ENCODE results near the gene CFAP99. TPM values are rescaled to one million over a fixed set of nuclear protein-coding genes. Genes with fewer than 3 reads are reported as not detected.

The CFAP99 gene
- total and polyA plus RNA-seq, 9 of the 15 experiments (the other 6 are each of a cell fraction or from before 2014, with no cell fraction given), result 0.07 to 0.18 (median 0.09) TPM; not detected in 6

DNA sequence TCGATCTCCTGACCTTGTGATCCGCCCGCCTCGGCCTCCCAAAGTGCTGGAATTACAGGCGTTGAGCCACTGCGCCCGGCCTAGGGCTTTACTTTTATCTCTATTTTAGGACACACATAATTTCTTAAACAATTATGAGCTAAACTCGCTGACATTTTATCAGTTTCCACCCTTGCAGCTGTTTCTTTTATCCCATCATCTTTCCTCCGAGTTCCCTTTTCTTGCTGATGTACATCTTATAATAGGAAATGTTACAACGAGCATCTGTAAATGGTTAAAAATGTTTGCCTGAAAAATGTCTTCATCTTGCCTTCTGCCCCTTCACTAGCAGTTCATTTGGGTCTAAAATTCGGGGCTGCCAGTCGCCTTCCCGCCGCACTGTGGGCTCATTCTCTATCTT lies 41.5 kb upstream of the CFAP99 start:
- H3K4me2 ChIP-seq (ENCODE audit: insufficient read depth, low read length), result peak overlapping the region; percentile 2; the same call in 1 of the 2 replicates
- ATAC-seq (no peak), FAIRE-seq (peak; percentile 29), DNase-seq (ENCODE audit: extremely low read depth in 1 of 4, low spot score in 3 of 4) (no peak)
- H3K27ac ChIP-seq (ENCODE audit: extremely low read depth, low read depth, low read length), result peak overlapping the region; percentile 6; the same call in 1 of the 3 replicates
- H3K79me2 ChIP-seq (ENCODE audit: control insufficient read depth, insufficient read depth, low read length), result peaks cover 23% of the 10 kb centered on the region
- intact Hi-C loops (cut with micrococcal nuclease), result no loop called here
- no peak overlapping the region for H3K4me3 ChIP-seq
- WGBS (ENCODE audit: insufficient coverage, low coverage, missing lambda C conversion rate), result 31% methylated on average over 14 of the region's 14 CpGs
- H3K4me1 ChIP-seq (replicated peaks in 1 of 2; ENCODE audit: control insufficient read depth in 2 of 2, insufficient read depth in 2 of 2, low read length in 2 of 2), result peaks cover 18 to 29% of the 10 kb centered on the region in 2 experiments
- BruUV-seq (replicated peaks), result no TSS peak
- in situ Hi-C loops (cut with MboI), result no loop called here
- peaks cover 2% of the 10 kb centered on the region for H3K9me1 ChIP-seq (ENCODE audit: control insufficient read depth, insufficient read depth, low read length)
- H3K27me3 ChIP-seq (ENCODE audit: control insufficient read depth in 2 of 2, insufficient read depth in 2 of 2, low read length in 2 of 2), result no peaks in the 10 kb centered on the region
- ChIA-PET POLR2A (interaction anchor here (0.8 to 1.3 kb wide), 3 partner anchors 11 to 20 kb away, joined by 3 read pairs; no protein-coding TSS in a partner anchor), CTCF (ENCODE audit: low intra/inter-chr PET ratio) (no interaction called here)
- no peak overlapping the region for H3K9ac ChIP-seq (ENCODE audit: insufficient read depth in 1 of 2, low read depth in 2 of 2, low read length in 2 of 2)
- peaks cover 8% of the 10 kb centered on the region; the same call in 2 of the 3 replicates for H3K36me3 ChIP-seq (ENCODE audit: control insufficient read depth, insufficient read depth, low read length)
- no peak overlapping the region for H2AFZ ChIP-seq (ENCODE audit: low read depth, low read length)
- peaks cover 5% of the 10 kb centered on the region for H3K9me3 ChIP-seq (replicated peaks; ENCODE audit: control insufficient read depth, insufficient read depth, low read depth, low read length)
- no peaks in the 10 kb centered on the region for H4K20me1 ChIP-seq (replicated peaks; ENCODE audit: control insufficient read depth, insufficient read depth, low read length)
- TF ChIP-seq DPF2 (IDR thresholded peaks at IDR 0.05) (peak; percentile 47; the same call in 1 of the 2 replicates), E2F5 (CRISPR knock-in tag; IDR thresholded peaks at IDR 0.05) (no peak), TEAD4 (IDR thresholded peaks at IDR 0.05; ENCODE audit: low read length) (peak; percentile 60; the same call in 1 of the 2 replicates), TEAD4 (CRISPR knock-in tag; IDR thresholded peaks at IDR 0.05; ENCODE audit: borderline replicate concordance) (no peak), PHF20 (IDR thresholded peaks at IDR 0.05; ENCODE audit: partially characterized antibody) (no peak), POLR3A (IDR thresholded peaks at IDR 0.05; ENCODE audit: borderline replicate concordance, extremely low read depth, insufficient read depth, insufficient read length) (no peak), HNRNPK (IDR thresholded peaks at IDR 0.05; ENCODE audit: low read depth, low read length, poor library complexity, severe bottlenecking) (no peak), EP300 (IDR thresholded peaks at IDR 0.05; ENCODE audit: low read length) (0 out of 2 replicates have a peak, but pooled peaks have one; percentile 14), MEIS2 (IDR thresholded peaks at IDR 0.05; ENCODE audit: partially characterized antibody) (peak; percentile 43), ZNF311 (CRISPR knock-in tag; IDR thresholded peaks at IDR 0.05) (no peak), NCOA1 (IDR thresholded peaks at IDR 0.05; ENCODE audit: low read depth) (no peak), POLR3G (IDR thresholded peaks at IDR 0.05; ENCODE audit: extremely low read depth, insufficient read length, insufficient replicate concordance) (no peak), RBBP5 (IDR thresholded peaks at IDR 0.05; ENCODE audit: borderline replicate concordance, insufficient read depth, low read length, poor library complexity, severe bottlenecking) (peak; percentile 53), BCL6 (CRISPR knock-in tag; IDR thresholded peaks at IDR 0.05) (no peak), ZNF740 (CRISPR knock-in tag; IDR thresholded peaks at IDR 0.05) (no peak), ZNF740 (tag; IDR thresholded peaks at IDR 0.05) (no peak), ADNP (tag; IDR thresholded peaks at IDR 0.05) (0 out of 2 replicates have a peak, but pooled peaks have one; percentile 59), HDAC6 (IDR thresholded peaks at IDR 0.05; ENCODE audit: low read depth, low read length) (no peak), SMARCA4 (IDR thresholded peaks at IDR 0.05) (peak; percentile 57; the same call in 1 of the 2 replicates), PPARD (CRISPR knock-in tag; IDR thresholded peaks at IDR 0.05) (no peak), ARID1B (IDR thresholded peaks at IDR 0.05) (peak; percentile 74), CBFA2T3 (IDR thresholded peaks at IDR 0.05) (peak; percentile 30; the same call in 1 of the 2 replicates), SPI1 (IDR thresholded peaks at IDR 0.05; ENCODE audit: borderline replicate concordance, low read depth, low read length) (peak; percentile 59; the same call in 1 of the 2 replicates), TAL1 (IDR thresholded peaks at IDR 0.05) (peak; percentile 40; the same call in 1 of the 2 replicates), TCF3 (CRISPR knock-in tag; IDR thresholded peaks at IDR 0.05) (peak; percentile 71)

Measured in K562 (cell line).